ENCODE results near the gene TMEM170B.
A peak's percentile ranks its signal among the peaks of the same experiment; 100 is the strongest.
"Not testable (repeated sequence)": the region's sequence is repeated elsewhere in the genome, so short reads cannot be mapped to it uniquely, and the experiment has no call there.

The TMEM170B gene

GRCh38 chr6:11534561-11534960 is 3.0 kb upstream of the TMEM170B start:
- TF ChIP-seq, protein P1, sequence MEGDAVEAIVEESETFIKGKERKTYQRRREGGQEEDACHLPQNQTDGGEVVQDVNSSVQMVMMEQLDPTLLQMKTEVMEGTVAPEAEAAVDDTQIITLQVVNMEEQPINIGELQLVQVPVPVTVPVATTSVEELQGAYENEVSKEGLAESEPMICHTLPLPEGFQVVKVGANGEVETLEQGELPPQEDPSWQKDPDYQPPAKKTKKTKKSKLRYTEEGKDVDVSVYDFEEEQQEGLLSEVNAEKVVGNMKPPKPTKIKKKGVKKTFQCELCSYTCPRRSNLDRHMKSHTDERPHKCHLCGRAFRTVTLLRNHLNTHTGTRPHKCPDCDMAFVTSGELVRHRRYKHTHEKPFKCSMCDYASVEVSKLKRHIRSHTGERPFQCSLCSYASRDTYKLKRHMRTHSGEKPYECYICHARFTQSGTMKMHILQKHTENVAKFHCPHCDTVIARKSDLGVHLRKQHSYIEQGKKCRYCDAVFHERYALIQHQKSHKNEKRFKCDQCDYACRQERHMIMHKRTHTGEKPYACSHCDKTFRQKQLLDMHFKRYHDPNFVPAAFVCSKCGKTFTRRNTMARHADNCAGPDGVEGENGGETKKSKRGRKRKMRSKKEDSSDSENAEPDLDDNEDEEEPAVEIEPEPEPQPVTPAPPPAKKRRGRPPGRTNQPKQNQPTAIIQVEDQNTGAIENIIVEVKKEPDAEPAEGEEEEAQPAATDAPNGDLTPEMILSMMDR (IDR thresholded peaks at IDR 0.05; ENCODE audit: low read depth, low read length) = no peak

GRCh38 chr6:11535801-11536230 is 1.7 kb upstream of the TMEM170B start:
- H3K4me3 ChIP-seq (ENCODE audit: low read depth, low read length) = no peak overlapping the region
- TF ChIP-seq, protein P1 (IDR thresholded peaks at IDR 0.05; ENCODE audit: low read depth, low read length) = no peak

More at GRCh38 chr6:11534561-11534960, 3.0 kb upstream of the TMEM170B start:
- H3K4me3 ChIP-seq (ENCODE audit: low read depth, low read length) = no peak overlapping the region

GRCh38 chr6:11536795-11537194 is 754 bp upstream of the TMEM170B start:
- H3K4me3 ChIP-seq (ENCODE audit: low read depth, low read length) = peak overlapping the region; percentile 66
- TF ChIP-seq, protein P1 (IDR thresholded peaks at IDR 0.05; ENCODE audit: low read depth, low read length) = no peak

DNA sequence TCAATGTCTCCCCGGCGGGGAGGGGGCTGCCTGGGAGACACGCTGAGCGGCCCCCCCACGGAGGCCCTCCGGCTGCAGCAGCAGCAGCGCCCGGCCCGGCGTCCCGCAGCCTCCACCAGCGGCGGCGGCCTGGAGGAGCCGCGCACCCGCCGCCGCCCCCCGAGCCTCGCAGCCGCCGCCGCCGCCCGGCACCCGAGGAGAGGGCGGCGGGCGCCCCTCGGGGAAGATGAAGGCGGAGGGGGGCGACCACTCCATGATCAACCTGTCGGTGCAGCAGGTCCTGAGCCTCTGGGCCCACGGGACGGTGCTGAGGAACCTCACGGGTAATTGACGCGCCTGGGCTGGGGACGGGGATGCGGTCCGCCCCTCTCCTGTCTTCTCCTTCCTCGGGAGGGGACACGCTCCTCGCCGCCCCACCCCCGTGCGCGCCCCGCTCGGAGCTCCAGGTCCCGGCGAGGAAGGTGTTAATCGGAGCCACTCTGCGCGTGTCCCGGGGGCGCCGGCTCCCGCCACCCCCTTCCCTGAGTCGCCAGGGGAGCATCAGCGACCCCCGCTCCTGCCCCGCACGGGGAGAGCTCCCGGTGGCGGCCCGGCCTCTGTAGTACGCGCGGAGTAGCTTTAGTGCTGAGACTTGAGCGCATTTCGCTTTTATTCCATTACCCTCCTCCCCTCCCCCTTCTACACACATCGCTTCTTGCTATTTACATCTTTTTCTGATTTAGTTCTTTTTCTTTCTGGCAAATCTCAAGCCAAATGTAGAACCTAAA is 686 bp downstream of the TMEM170B start:
- H3K4me3 ChIP-seq (ENCODE audit: low read depth, low read length) = peak overlapping the region; percentile 66
- TF ChIP-seq, protein P1 (IDR thresholded peaks at IDR 0.05; ENCODE audit: low read depth, low read length) = no peak

- TF ChIP-seq, protein P1 (IDR thresholded peaks at IDR 0.05; ENCODE audit: low read depth, low read length) = no peak
- peak overlapping the region; percentile 66 for H3K4me3 ChIP-seq (ENCODE audit: low read depth, low read length)
These were observed 1.4 kb downstream of the TMEM170B start for GRCh38 chr6:11538819-11539468.

- no peak overlapping the region for H3K4me3 ChIP-seq (ENCODE audit: low read depth, low read length)
- TF ChIP-seq, protein P1 (IDR thresholded peaks at IDR 0.05; ENCODE audit: low read depth, low read length) = no peak
These were observed 5.3 kb downstream of the TMEM170B start for GRCh38 chr6:11542863-11543262.

- TF ChIP-seq, protein P1 (IDR thresholded peaks at IDR 0.05; ENCODE audit: low read depth, low read length) = no peak
- no peak overlapping the region for H3K4me3 ChIP-seq (ENCODE audit: low read depth, low read length)
These were observed 6.5 kb downstream of the TMEM170B start for GRCh38 chr6:11543919-11544518.

DNA sequence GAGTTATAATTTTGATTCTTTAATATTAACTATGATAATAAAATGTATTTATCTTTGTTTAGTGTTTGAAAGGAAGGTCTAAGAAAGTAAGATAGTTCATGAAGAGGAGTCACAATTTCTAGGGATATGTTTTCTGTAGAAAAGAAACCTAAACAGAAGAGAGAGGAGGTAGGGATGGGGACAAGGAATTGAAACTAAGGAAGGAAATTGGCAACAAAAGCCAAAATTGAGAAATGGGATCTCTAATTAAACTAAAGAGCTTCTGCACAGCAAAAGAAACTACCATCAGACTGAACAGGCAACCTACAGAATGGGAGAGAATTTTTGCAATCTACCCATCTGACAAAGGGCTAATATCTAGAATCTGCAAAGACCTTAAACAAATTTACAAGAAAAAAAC is 10.3 kb downstream of the TMEM170B start:
- not testable (repeated sequence) for H3K4me3 ChIP-seq (ENCODE audit: low read depth, low read length)

DNA sequence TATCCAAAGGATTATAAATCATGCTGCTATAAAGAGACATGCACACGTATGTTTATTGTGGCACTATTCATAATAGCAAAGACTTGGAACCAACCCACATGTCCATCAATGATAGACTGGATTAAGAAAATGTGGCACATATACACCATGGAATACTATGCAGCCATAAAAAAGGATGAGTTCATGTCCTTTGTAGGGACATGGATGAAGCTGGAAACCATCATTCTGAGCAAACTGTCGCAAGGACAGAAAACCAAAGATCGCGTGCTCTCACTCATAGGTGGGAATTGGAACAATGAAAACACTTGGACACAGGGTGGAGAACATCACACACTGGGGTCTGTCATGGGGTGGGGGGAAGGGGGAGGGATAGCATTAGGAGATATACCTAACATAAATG is 11.0 kb downstream of the TMEM170B start:
- not testable (repeated sequence) for H3K4me3 ChIP-seq (ENCODE audit: low read depth, low read length)
